Ramos (cell line): Measurements from ENCODE around the gene AIG1.

Source experiments
- in situ Hi-C: fragments of 300-500 bp; cut with MboI; formaldehyde crosslinking; loops from one replicate; pipeline ENCODE4 v1.14.3; 2022; ENCODE audit warnings: low sequenced_read_pairs; ENCODE audit not compliant: unreplicated experiment

The AIG1 gene

GRCh38 chr6:143090314-143091044 lies 29.8 kb downstream of the AIG1 start:
- in situ Hi-C loops: no loop called here

- in situ Hi-C loops: no loop called here
Measured at GRCh38 chr6:143092768-143093167, 32.1 kb downstream of the AIG1 start.

GRCh38 chr6:143093290-143093689 lies 32.6 kb downstream of the AIG1 start:
- in situ Hi-C loops: no loop called here

- in situ Hi-C loops: no loop called here
Measured at GRCh38 chr6:143096403-143096802, 35.7 kb downstream of the AIG1 start.

GRCh38 chr6:143097224-143097795 lies 36.6 kb downstream of the AIG1 start:
- in situ Hi-C loops: no loop called here

- in situ Hi-C loops: no loop called here
Measured at GRCh38 chr6:143098054-143098671, 37.5 kb downstream of the AIG1 start.

GRCh38 chr6:143099647-143100046 lies 39.0 kb downstream of the AIG1 start:
- in situ Hi-C loops: no loop called here

- in situ Hi-C loops: no loop called here
Measured at GRCh38 chr6:143100429-143100828, 39.7 kb downstream of the AIG1 start.

GRCh38 chr6:143103916-143104315 lies 43.2 kb downstream of the AIG1 start:
- in situ Hi-C loops: no loop called here

GRCh38 chr6:143107440-143107839 lies 46.8 kb downstream of the AIG1 start:
- in situ Hi-C loops: no loop called here

- in situ Hi-C loops: no loop called here
Measured at GRCh38 chr6:143107911-143108761, 47.4 kb downstream of the AIG1 start.

- in situ Hi-C loops: no loop called here
Measured at GRCh38 chr6:143109196-143109595, 48.5 kb downstream of the AIG1 start.

- in situ Hi-C loops: no loop called here
Measured at GRCh38 chr6:143110572-143110971, 49.9 kb downstream of the AIG1 start.

- in situ Hi-C loops: no loop called here
Measured at GRCh38 chr6:143110996-143111395, 50.3 kb downstream of the AIG1 start.

- in situ Hi-C loops: no loop called here
Measured at GRCh38 chr6:143111443-143111842, 50.8 kb downstream of the AIG1 start.

- in situ Hi-C loops: no loop called here
Measured at GRCh38 chr6:143112084-143112768, 51.5 kb downstream of the AIG1 start.

GRCh38 chr6:143112837-143113236 lies 52.1 kb downstream of the AIG1 start:
- in situ Hi-C loops: no loop called here

GRCh38 chr6:143115728-143116127 lies 55.0 kb downstream of the AIG1 start:
- in situ Hi-C loops: no loop called here

GRCh38 chr6:143117108-143117507 lies 56.4 kb downstream of the AIG1 start:
- in situ Hi-C loops: no loop called here

GRCh38 chr6:143119260-143119659 lies 58.6 kb downstream of the AIG1 start:
- in situ Hi-C loops: no loop called here
